Hepatocyte (in vitro differentiated cells): Measurements from ENCODE around the gene ELL. TPM values are rescaled to one million over a fixed set of nuclear protein-coding genes. Genes with fewer than 3 reads are reported as not detected.
A peak's percentile ranks its signal among the peaks of the same experiment; 100 is the strongest.

Source experiments
- DNase-seq: peaks from one replicate; pipeline ENCODE4 v3.0.0-alpha.2; 2016; ENCODE audit warnings: low spot score
- H2AFZ ChIP-seq: fragments of 200-600 bp; sonication (generic); 2 replicates; pipeline ENCODE4 v1.6.0; 2016; ENCODE audit warnings: antibody characterized with exemption, mild to moderate bottlenecking
- H3K27ac ChIP-seq: fragments of 200-600 bp; sonication (generic); 2 replicates; pipeline ENCODE4 v1.5.1; 2016; ENCODE audit warnings: mild to moderate bottlenecking
- H3K27me3 ChIP-seq: fragments of 200-600 bp; sonication (generic); 2 replicates; pipeline ENCODE4 v1.6.1; 2016
- H3K36me3 ChIP-seq: fragments of 200-600 bp; sonication (generic); replicated peaks from 2 replicates; pipeline ENCODE4 v1.5.1; 2016; ENCODE audit warnings: low read depth; ENCODE audit not compliant: insufficient read depth
- H3K4me1 ChIP-seq: fragments of 200-600 bp; sonication (generic); 2 replicates; pipeline ENCODE4 v1.5.1; 2016; ENCODE audit warnings: mild to moderate bottlenecking, moderate library complexity; ENCODE audit not compliant: insufficient read depth
- H3K4me2 ChIP-seq: fragments of 200-600 bp; sonication (generic); 2 replicates; pipeline ENCODE4 v1.6.0; 2016
- H3K4me3 ChIP-seq: fragments of 200-600 bp; sonication (generic); 2 replicates; pipeline ENCODE4 v1.5.1; 2016; ENCODE audit warnings: mild to moderate bottlenecking
- H3K79me2 ChIP-seq: fragments of 200-600 bp; sonication (generic); 2 replicates; pipeline ENCODE4 v1.6.0; 2017; ENCODE audit warnings: mild to moderate bottlenecking
- H3K9me2 ChIP-seq: fragments of 200-600 bp; sonication (generic); replicated peaks from 2 replicates; pipeline ENCODE4 v1.6.0; 2017; ENCODE audit warnings: mild to moderate bottlenecking; ENCODE audit not compliant: insufficient read depth
- H3K9me3 ChIP-seq: fragments of 200-600 bp; sonication (generic); 2 replicates; pipeline ENCODE4 v1.5.1; 2016; ENCODE audit warnings: low read depth, mild to moderate bottlenecking
- H4K20me1 ChIP-seq: fragments of 200-600 bp; sonication (generic); 2 replicates; pipeline ENCODE4 v1.6.0; 2016; ENCODE audit warnings: mild to moderate bottlenecking; ENCODE audit not compliant: insufficient read depth, poor library complexity, severe bottlenecking
- EZH2 ChIP-seq: fragments of 200-600 bp; sonication (generic); IDR thresholded peaks from 2 replicates; pipeline ENCODE4 v1.6.1; 2016; ENCODE audit warnings: antibody characterized with exemption, mild to moderate bottlenecking, borderline replicate concordance
- EZH2phosphoT487 ChIP-seq: fragments of 200-600 bp; sonication (generic); IDR thresholded peaks from one replicate; pipeline ENCODE4 v1.6.1; 2018; ENCODE audit warnings: antibody characterized with exemption, mild to moderate bottlenecking, low read depth, moderate library complexity; ENCODE audit not compliant: unreplicated experiment, severe bottlenecking
- WGBS: methylation state at CpG from one replicate; pipeline ENCODE4 v1.1.6; 2016; ENCODE audit warnings: low lambda C conversion rate; ENCODE audit errors: missing lambda C conversion rate; 5-methylcytosine and 5-hydroxymethylcytosine counted together
- polyA plus RNA-seq: library from polyadenylated mRNA; unstranded; fragments of >200 nt; fragmentation: Nextera tagmentation; extraction: Ambion mirVana; gene quantifications from 2 replicates; pipeline ENCODE4 v1.2.1, GENCODE V29; 2016
- total RNA-seq: library from RNA; depleted of rRNA; stranded (reverse); fragments of >200 nt; gene quantifications from 2 replicates; pipeline ENCODE4 v1.2.3, GENCODE V29; 2014
- TF ChIP-seq, protein P1 (sequence below): fragments of 200-600 bp; sonication (generic); IDR thresholded peaks from 2 replicates; pipeline ENCODE4 v1.5.1; 2016; ENCODE audit warnings: antibody characterized with exemption, mild to moderate bottlenecking; ENCODE audit not compliant: poor library complexity

The ELL gene
- total and polyA plus RNA-seq, 2 experiments from 2014 or later: 11.0 to 15.0 TPM

DNA sequence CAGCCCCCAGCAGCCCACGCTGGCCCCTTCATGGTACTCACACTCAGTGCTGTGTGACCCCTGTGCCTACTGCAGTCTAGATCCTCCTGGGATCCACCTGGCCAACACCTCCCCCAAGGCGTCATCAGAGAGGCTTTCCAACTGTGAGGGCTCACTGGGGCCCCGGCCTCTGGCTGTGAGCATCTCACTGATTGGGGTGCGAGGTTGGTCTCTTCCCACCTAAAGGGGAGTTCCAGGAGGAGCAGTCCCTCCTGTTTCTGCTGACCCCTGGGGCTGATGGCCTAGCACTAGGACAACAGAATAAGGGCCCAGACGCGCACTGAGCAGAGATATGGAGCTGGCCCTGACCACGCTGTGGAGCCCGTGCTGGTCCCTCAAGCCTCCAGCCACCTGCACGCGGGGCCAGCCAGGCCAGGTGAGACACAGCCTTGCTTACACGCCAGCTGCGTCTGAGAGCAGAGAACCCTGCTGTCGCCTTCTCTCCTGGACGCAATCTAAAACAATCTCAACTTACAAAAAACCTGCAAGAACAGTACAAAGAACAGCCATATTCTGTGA lies 32.2 kb downstream of the ELL start:
- peaks cover 18% of the 10 kb centered on the region for H3K4me1 ChIP-seq
- no peak overlapping the region for H3K4me3 ChIP-seq
- no peak overlapping the region for H2AFZ ChIP-seq
- no peaks in the 10 kb centered on the region for H3K27me3 ChIP-seq
- 94% methylated on average over 14 of the region's 14 CpGs for WGBS
- H4K20me1 ChIP-seq: peaks cover 82% of the 10 kb centered on the region
- no peak overlapping the region for H3K4me2 ChIP-seq
- peaks cover 95% of the 10 kb centered on the region for H3K79me2 ChIP-seq
- H3K27ac ChIP-seq: no peak overlapping the region
- H3K36me3 ChIP-seq: no peaks in the 10 kb centered on the region
- no peaks in the 10 kb centered on the region for H3K9me3 ChIP-seq
- TF ChIP-seq EZH2 (no peak), EZH2phosphoT487 (no peak)
- TF ChIP-seq, protein P1, sequence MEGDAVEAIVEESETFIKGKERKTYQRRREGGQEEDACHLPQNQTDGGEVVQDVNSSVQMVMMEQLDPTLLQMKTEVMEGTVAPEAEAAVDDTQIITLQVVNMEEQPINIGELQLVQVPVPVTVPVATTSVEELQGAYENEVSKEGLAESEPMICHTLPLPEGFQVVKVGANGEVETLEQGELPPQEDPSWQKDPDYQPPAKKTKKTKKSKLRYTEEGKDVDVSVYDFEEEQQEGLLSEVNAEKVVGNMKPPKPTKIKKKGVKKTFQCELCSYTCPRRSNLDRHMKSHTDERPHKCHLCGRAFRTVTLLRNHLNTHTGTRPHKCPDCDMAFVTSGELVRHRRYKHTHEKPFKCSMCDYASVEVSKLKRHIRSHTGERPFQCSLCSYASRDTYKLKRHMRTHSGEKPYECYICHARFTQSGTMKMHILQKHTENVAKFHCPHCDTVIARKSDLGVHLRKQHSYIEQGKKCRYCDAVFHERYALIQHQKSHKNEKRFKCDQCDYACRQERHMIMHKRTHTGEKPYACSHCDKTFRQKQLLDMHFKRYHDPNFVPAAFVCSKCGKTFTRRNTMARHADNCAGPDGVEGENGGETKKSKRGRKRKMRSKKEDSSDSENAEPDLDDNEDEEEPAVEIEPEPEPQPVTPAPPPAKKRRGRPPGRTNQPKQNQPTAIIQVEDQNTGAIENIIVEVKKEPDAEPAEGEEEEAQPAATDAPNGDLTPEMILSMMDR: no peak
- no peaks in the 10 kb centered on the region for H3K9me2 ChIP-seq
- DNase-seq: no peak

DNA sequence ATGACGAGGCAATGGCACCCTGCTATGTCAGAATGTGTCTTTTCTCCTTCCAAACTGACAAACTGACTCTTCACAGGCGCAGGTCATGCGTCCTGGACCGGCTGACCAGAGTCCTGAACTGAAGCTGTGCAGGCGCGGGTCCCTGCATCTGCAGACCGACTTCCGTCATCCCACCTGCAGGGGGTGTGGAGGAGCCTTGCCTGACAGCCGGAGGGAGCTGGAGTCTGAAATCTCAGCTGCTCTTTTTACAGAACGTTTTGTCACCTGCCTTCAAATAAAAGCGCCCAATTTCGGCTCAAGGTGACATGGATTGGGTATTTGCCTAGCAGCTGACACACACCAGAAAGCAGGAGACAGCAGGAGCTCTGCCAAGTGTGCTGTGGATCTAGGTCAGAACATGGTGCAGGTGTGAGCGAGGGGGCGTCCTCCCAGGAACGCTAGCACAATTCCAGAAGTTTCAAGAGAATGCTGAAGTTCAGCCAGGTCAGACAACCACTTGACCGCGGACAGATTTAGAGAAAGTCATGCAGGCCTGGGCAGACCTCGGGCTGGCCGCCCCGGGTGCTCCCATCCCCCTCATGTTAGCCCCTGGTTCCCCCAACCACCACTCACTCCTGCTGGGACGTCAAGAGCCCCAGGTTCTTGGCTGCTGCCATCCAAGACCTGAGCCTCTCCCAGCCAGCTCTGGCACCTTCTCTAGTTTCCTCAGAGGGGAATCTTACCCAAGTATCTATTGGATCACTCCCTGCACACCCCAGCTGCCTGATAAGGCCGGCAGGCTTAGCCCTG lies 32.8 kb downstream of the ELL start:
- Histone ChIP-seq H3K9me2 (no peaks in the 10 kb centered on the region), H2AFZ (no peak overlapping the region), H3K36me3 (no peaks in the 10 kb centered on the region), H3K4me2 (no peak overlapping the region), H3K9me3 (no peaks in the 10 kb centered on the region), H4K20me1 (peaks cover 80% of the 10 kb centered on the region), H3K79me2 (peaks cover 95% of the 10 kb centered on the region), H3K27me3 (no peaks in the 10 kb centered on the region), H3K4me3 (no peak overlapping the region), H3K4me1 (peaks cover 18% of the 10 kb centered on the region), H3K27ac (no peak overlapping the region)
- TF ChIP-seq EZH2: no peak
- TF ChIP-seq, protein P1: peak; percentile 47
- DNase-seq: peak; percentile 77
- 57% methylated on average over 20 of the region's 22 CpGs for WGBS

DNA sequence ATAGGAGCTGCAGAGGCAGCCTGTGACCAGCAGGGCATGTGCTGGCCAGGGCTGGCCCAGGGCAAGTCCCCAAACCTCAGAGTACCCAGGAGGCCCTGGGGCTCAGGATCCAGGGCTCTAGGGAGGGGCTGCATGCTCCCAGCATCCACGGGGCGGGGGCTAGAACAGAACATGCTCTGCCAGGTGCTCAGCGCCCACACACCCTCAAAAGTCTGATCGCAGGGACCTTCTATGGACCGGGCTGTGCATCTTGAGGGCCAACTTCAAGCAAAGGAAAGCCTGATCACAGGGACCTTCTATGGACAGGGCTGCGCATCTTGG lies 33.5 kb downstream of the ELL start:
- DNase-seq: no peak
- H3K27me3 ChIP-seq: no peaks in the 10 kb centered on the region
- no peak for TF ChIP-seq EZH2phosphoT487
- TF ChIP-seq, protein P1: no peak
- no peak for TF ChIP-seq EZH2
- H3K79me2 ChIP-seq: peaks cover 95% of the 10 kb centered on the region
- H3K4me2 ChIP-seq: no peak overlapping the region
- peaks cover 76% of the 10 kb centered on the region for H4K20me1 ChIP-seq
- no peak overlapping the region for H3K27ac ChIP-seq
- no peak overlapping the region for H3K4me3 ChIP-seq
- H3K9me3 ChIP-seq: no peaks in the 10 kb centered on the region
- H3K9me2 ChIP-seq: no peaks in the 10 kb centered on the region
- H3K36me3 ChIP-seq: no peaks in the 10 kb centered on the region
- no peak overlapping the region for H2AFZ ChIP-seq
- 100% methylated on average over 6 of the region's 6 CpGs for WGBS
- peaks cover 18% of the 10 kb centered on the region for H3K4me1 ChIP-seq
